Measurements from ENCODE around the gene KCNK2.

DNA sequence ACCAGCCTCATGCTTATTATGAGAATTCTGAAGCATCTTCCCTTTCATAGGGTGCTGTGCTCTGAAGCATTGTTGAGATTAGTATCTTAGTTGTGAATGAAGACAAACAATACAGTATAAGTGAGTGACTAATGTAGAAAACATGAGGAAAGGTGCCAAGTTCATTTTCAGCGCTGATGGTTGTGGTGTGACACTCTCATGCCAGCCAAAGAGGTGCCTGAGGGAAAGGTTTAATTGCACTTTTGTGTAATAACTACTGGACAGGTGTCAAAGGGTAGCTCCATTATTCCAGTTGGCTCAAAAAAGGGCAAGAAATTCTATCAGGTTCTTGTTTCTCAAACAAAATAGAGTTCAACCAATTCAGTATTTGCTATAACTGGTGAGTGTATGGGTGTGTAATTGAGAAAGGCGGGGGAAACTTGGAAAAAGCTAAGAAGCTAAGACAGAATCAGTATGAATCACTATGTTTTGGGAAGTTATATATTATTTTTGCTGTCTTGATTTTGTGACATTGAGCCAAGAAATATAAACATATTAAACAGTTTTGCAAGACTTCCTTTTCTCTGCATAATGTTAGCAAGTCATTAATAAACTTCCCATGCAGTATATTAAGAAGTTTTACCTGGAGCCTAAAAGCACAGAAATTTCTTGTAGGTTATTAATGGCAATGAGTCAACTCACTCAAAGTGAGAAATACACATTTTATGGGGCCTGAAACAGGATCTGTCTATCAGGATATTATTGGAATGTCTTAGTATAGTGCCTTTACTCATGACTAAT, 31.8 kb downstream of the KCNK2 start:
- TF ChIP-seq, protein P1, sequence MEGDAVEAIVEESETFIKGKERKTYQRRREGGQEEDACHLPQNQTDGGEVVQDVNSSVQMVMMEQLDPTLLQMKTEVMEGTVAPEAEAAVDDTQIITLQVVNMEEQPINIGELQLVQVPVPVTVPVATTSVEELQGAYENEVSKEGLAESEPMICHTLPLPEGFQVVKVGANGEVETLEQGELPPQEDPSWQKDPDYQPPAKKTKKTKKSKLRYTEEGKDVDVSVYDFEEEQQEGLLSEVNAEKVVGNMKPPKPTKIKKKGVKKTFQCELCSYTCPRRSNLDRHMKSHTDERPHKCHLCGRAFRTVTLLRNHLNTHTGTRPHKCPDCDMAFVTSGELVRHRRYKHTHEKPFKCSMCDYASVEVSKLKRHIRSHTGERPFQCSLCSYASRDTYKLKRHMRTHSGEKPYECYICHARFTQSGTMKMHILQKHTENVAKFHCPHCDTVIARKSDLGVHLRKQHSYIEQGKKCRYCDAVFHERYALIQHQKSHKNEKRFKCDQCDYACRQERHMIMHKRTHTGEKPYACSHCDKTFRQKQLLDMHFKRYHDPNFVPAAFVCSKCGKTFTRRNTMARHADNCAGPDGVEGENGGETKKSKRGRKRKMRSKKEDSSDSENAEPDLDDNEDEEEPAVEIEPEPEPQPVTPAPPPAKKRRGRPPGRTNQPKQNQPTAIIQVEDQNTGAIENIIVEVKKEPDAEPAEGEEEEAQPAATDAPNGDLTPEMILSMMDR (conservative IDR thresholded peaks at IDR 0.05 in 1 of 2, IDR thresholded peaks at IDR 0.05 in 1 of 2; ENCODE audit: extremely low read depth in 1 of 2, insufficient read depth in 1 of 2, low read depth in 1 of 2, low read length in 2 of 2) = no peak
- no peak for TF ChIP-seq EZH2 (IDR thresholded peaks at IDR 0.05; ENCODE audit: borderline replicate concordance, low read length)

All from mammary epithelial cell (primary cell).